Measurements from ENCODE around the gene RBM33.
A peak's percentile ranks its signal among the peaks of the same experiment; 100 is the strongest.

Gene RBM33

DNA sequence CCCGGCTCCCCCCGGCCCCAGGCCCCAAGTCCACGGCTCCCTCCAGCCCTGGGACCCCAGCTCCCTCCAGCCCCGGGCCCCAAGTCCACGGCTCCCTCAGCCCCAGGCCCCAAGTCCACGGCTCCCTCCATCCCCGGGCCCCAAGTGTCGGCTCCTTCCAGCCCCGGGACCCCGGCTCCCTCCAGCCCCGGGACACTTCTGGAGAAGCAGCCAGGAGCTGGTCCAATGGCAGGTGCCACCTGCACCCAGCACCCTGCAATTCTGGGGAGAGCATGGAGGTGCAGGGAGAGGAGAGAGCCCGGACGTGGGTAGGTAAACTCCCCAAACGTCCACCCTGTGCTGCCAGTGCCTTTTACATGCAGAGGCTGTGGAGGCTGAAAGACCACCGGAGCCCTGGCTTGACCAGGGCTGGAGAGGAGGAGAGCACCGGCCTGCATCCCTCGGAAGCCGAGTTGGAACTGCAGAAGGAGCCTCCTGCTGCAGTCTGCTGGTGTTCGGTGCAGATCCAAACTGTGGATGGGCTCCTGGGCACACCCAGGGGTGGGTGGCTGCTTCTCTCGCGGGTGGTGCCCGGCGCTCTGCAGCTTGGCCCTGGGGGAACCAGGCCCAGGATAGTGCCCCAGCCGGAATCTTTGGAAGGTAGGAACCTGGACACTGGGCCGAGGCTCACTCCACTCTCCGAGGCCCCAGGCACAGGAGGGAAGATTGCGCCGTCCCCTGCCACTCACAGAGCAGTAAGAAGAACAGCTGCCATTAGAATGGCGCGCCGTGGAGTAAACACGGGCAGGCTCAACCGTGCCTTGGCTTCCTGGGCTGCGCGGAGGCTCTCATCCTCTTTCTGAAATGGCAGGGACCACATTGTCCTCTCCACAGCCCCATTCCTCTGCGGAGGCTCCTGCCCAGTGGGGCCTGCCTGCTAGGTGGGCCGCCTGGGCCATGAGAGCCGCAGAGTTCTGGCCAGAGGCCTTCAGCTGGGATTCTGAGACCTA lies 153.1 kb downstream of the RBM33 start:
- no peak for DNase-seq (ENCODE audit: low read depth)

GRCh38 chr7:155798673-155799439 lies 154.4 kb downstream of the RBM33 start:
- DNase-seq (ENCODE audit: low read depth) = no peak

- no peak for DNase-seq (ENCODE audit: low read depth)
Measured at GRCh38 chr7:155799514-155799913, 155.1 kb downstream of the RBM33 start.

DNA sequence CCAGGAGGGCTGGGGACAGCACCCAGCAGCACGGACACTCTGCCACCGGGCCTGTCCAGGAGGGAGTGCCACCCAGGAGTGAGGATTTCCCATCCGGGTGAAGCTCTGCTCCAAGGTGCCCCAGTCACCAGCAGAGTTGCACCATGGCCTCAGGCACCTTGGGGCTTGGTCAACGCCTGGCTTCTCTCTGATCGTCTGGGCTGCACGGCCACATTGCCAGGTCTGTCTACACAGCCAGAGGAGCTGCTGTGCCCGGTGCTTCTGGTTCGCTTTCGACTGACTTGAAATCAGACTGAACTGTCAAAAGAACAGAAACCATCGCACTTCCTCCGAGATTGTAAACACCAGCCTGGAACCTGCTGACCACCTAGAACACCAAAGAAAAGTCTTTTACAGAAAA lies 155.8 kb downstream of the RBM33 start:
- DNase-seq (ENCODE audit: low read depth) = no peak

- DNase-seq (ENCODE audit: low read depth) = no peak
Measured at GRCh38 chr7:155800741-155801267, 156.3 kb downstream of the RBM33 start.

- no peak for DNase-seq (ENCODE audit: low read depth)
Measured at GRCh38 chr7:155802291-155802690, 157.8 kb downstream of the RBM33 start.

GRCh38 chr7:155802906-155803417 lies 158.5 kb downstream of the RBM33 start:
- no peak for DNase-seq (ENCODE audit: low read depth)

DNA sequence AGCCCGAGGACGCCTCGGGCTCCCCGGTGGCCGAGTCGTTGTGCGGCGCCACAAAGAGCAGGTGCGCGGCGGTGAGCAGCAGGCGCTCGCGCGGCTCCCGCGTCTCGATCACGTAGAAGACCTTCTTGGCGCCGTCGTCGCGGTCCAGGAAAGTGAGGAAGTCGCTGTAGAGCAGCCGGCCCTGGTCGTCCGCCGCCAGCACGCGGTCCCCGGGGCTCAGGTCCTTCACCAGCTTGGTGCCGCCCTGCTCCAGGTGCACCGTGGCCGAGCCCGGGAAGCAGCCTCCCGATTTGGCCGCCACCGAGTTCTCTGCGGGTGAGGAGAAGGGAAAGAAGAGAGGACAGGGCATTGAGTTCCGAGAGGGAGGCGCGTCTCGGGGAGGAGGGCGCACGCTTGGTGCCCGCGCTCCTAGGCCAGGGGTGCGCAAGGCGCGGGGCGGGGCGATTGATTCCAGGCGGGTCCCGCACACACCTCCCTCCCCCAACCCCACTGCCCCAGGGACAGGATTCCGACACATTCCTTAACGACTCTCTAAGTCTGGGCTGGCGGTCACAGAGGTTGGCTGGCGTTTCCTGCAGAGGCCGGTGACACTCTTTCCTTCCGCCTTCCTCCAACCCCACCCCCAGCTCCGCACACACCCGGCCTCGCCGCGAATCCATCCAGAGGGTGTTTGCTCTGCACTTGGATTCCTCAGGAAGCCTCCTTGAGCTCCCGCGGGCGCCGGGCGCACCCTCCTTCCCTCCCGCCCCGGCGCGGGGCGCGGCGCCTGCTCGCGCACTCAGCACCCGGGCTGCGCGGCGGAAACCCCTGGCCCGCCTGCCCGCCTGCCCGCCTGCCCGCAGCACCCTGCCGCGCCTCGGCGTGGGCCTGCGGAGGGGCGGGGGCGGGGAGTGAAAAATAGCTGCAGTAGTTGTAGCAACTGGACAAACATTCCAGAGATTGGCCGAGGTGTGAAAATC lies 159.2 kb downstream of the RBM33 start:
- DNase-seq (ENCODE audit: low read depth) = no peak

GRCh38 chr7:155804431-155804831 lies 160.0 kb downstream of the RBM33 start:
- no peak for DNase-seq (ENCODE audit: low read depth)

DNA sequence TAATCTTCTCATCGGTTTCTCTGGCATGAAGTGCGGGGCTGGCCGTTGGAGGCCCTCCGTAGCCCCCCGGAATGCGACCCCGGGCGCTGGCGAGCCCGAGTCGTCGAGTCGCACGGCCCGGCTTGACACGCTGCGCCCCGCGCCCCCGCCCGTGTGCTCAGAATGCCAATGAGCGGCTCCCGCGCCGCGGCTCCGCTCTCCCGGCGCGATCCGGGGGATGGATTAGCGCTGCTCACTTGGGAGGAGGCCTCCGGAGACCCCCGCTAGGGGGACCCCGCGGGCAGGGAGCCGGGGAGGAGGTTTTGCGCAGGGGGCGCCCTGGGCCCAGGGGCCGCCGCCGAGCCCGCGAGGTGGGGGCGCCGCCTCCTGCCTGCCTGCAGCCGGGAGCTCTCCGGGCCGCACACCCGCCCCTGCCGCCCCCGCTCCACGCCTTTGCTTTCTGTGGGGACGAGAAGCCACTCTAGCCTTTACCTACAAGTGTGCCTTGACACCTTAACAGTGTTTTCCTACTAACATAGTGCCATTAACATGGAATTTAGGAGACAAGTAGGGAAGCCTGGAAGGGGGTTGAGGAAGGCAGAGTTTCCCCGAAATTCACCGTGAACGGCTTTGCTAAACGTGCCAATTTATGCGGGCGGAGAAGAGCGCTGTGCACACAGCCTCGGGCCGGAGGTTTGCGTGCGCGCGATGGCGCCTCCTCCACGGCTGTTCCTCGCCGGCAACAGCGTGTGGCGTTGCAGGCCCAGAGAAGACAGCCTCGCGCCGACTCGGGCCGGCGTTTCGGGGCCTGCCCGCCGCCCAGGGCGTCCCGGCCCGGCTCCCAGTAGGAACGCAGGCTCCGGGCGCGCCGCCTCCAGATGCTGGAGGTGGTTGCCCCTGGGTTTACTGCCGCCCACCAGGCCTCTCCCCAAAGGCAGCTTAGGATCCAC lies 160.7 kb downstream of the RBM33 start:
- DNase-seq (ENCODE audit: low read depth) = peak; percentile 36

GRCh38 chr7:155805826-155806095 lies 161.3 kb downstream of the RBM33 start:
- no peak for DNase-seq (ENCODE audit: low read depth)

DNA sequence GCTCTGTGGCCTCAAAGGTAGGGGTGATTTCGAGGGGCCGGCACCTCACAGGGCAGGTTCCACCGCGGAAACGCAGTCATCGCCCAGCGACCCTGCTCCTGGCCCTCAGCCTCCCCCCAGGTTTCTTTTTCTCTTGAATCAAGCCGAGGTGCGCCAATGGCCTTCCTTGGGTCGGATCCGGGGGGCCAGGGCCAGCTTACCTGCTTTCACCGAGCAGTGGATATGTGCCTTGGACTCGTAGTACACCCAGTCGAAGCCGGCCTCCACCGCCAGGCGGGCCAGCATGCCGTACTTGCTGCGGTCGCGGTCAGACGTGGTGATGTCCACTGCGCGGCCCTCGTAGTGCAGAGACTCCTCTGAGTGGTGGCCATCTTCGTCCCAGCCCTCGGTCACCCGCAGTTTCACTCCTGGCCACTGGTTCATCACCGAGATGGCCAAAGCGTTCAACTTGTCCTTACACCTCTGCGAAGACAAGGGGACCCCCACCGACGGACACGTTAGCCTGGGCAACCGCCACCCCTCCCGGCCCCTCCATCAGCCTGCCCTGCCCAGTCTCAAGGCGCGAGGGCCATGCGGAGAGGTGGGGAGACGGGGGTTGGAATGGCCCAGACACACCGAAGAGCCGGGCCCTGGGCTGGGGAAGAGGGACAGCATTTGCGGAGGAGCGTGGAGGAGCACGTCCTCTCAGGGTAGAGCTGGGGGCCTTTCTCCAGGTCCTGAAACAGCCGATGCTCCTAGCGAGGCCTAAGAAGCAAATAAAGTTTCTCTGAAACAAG lies 161.8 kb downstream of the RBM33 start:
- no peak for DNase-seq (ENCODE audit: low read depth)

GRCh38 chr7:155807065-155807671 lies 162.7 kb downstream of the RBM33 start:
- DNase-seq (ENCODE audit: low read depth) = no peak

DNA sequence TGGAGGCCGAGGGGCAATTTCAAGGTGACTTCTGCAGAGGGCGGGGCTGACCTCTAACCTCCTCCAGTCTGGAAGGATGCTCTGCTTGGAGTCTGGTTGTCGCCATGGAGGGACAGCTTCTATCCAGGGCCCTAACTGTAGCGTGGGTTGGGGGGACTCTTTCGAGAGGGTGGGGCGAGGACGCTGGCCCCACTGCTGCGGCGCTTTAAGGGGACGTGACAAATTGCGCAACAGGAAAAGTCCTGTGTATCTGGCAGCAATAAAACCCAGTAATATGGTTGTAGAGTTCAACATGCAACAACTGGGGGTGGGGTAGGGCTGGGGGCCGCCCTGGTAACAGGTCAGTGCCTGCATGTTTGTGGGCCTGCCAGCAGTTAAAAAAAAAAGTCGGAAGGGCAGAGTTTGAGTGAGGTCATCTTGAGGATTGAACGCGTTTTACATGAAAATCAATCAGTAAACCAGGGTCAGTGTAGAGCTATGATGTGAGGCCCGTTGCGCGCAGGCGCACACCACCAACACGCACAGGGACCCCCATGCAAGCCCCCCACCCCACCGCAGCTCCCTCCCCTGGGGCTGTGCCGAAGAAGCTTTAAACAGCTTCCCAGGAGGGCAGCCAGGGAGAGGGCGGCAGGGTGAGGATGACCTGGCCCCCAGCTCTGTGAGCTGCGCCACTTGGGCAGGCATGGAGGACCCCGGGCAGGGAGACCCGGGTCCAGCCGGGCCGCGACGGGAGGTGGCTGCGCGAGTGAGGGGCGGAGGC lies 163.5 kb downstream of the RBM33 start:
- no peak for DNase-seq (ENCODE audit: low read depth)

DNA sequence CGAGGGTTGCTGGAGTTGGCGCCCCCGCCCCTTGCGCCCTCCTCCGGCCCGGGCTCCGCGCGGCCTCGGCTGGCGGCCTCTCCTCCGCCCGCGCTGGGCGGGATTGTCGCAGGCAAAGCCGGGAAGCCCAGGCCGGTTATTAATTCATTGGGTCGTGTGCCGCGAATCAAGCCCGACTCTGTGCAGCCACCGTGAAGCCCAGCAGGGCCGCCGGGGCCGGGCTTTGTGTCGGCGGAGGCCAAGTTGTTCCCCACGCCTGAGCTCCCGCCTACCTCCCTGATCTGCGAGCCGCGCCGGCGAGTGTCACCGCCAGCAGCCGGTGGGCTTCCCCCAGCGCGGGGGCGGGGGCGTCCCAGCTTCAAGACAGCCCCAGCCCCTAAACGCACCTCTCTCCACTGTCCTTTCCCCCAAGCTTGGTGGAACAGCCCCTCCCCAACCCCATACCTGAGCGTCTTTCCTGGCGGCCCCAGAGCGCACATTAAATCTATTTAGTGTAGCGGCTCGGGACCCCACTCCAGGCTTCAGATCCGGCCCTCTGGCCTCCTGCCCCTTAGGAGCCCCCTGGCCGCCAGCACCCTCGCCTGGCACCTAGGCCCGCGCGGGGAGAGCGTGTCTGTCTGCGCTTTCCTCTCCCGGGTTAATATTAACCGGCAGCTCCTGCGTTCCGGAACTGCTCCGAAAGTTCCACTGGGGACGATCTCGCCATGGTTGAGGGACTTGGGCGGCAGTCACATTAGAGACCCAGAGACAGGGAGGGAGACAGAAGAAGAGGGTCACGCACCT lies 164.3 kb downstream of the RBM33 start:
- no peak for DNase-seq (ENCODE audit: low read depth)

GRCh38 chr7:155809332-155809946 lies 165.0 kb downstream of the RBM33 start:
- DNase-seq (ENCODE audit: low read depth) = no peak
